Measurements from ENCODE around the gene DKKL1. TPM values are rescaled to one million over a fixed set of nuclear protein-coding genes. Genes with fewer than 3 reads are reported as not detected.

The DKKL1 gene
- total RNA-seq, 1 donor: 0.36 TPM

GRCh38 chr19:49333811-49334288 lies 29.8 kb upstream of the DKKL1 start:
- Histone ChIP-seq H2AFZ (ENCODE audit: low read length) (no peak overlapping the region), H3K4me2 (ENCODE audit: insufficient read depth, low read length) (no peak overlapping the region), H3K4me1 (ENCODE audit: insufficient read depth, low read length) (no peaks in the 10 kb centered on the region), H3K9me3 (ENCODE audit: low read depth, low read length) (no peaks in the 10 kb centered on the region), H3K27ac (ENCODE audit: low read depth, low read length) (no peak overlapping the region), H4K20me1 (ENCODE audit: insufficient read depth, low read length) (no peaks in the 10 kb centered on the region), H3K4me3 (ENCODE audit: insufficient read depth, low read length) (no peak overlapping the region), H3K27me3 (ENCODE audit: insufficient read depth, low read length) (no peaks in the 10 kb centered on the region), H3K36me3 (ENCODE audit: insufficient read depth, low read length) (no peaks in the 10 kb centered on the region), H3K79me2 (ENCODE audit: insufficient read depth, low read length) (no peaks in the 10 kb centered on the region)
- DNase-seq (ENCODE audit: insufficient read length, low spot score, missing footprints): no peak
- no peak for TF ChIP-seq CTCF (IDR thresholded peaks at IDR 0.05; ENCODE audit: extremely low read depth, low read depth, low read length)

- Histone ChIP-seq H3K27me3 (ENCODE audit: insufficient read depth, low read length) (no peaks in the 10 kb centered on the region), H3K4me1 (ENCODE audit: insufficient read depth, low read length) (peaks cover 8% of the 10 kb centered on the region), H2AFZ (ENCODE audit: low read length) (no peak within 1 kb of the TSS), H3K9me3 (ENCODE audit: low read depth, low read length) (no peaks in the 10 kb centered on the region), H3K4me2 (ENCODE audit: insufficient read depth, low read length) (no peak within 1 kb of the TSS), H3K27ac (ENCODE audit: low read depth, low read length) (no peak within 1 kb of the TSS), H4K20me1 (ENCODE audit: insufficient read depth, low read length) (no peaks in the 10 kb centered on the region), H3K79me2 (ENCODE audit: insufficient read depth, low read length) (no peaks in the 10 kb centered on the region), H3K36me3 (ENCODE audit: insufficient read depth, low read length) (no peaks in the 10 kb centered on the region), H3K4me3 (ENCODE audit: insufficient read depth, low read length) (no peak within 1 kb of the TSS)
- DNase-seq (ENCODE audit: insufficient read length, low spot score, missing footprints): peak; percentile 30
- no peak for TF ChIP-seq CTCF (IDR thresholded peaks at IDR 0.05; ENCODE audit: extremely low read depth, low read depth, low read length)
Observed at GRCh38 chr19:49335071-49335783, 28.4 kb upstream of the DKKL1 start, which contains the start of gene CD37. CD37 (plus strand) TSS chr19:49335406; CDS start chr19:49335541, 135 bp downstream.

GRCh38 chr19:49335784-49336481 lies 27.7 kb upstream of the DKKL1 start:
- Histone ChIP-seq H3K79me2 (ENCODE audit: insufficient read depth, low read length) (no peaks in the 10 kb centered on the region), H3K27me3 (ENCODE audit: insufficient read depth, low read length) (no peaks in the 10 kb centered on the region), H3K27ac (ENCODE audit: low read depth, low read length) (no peak overlapping the region), H2AFZ (ENCODE audit: low read length) (no peak overlapping the region), H3K4me1 (ENCODE audit: insufficient read depth, low read length) (peaks cover 8% of the 10 kb centered on the region), H3K36me3 (ENCODE audit: insufficient read depth, low read length) (no peaks in the 10 kb centered on the region), H4K20me1 (ENCODE audit: insufficient read depth, low read length) (no peaks in the 10 kb centered on the region), H3K9me3 (ENCODE audit: low read depth, low read length) (no peaks in the 10 kb centered on the region), H3K4me2 (ENCODE audit: insufficient read depth, low read length) (no peak overlapping the region), H3K4me3 (ENCODE audit: insufficient read depth, low read length) (no peak overlapping the region)
- TF ChIP-seq CTCF (IDR thresholded peaks at IDR 0.05; ENCODE audit: extremely low read depth, low read depth, low read length): no peak
- no peak for DNase-seq (ENCODE audit: insufficient read length, low spot score, missing footprints)
